ENCODE data around the gene EPHA2. TPM values are rescaled to one million over a fixed set of nuclear protein-coding genes. Genes with fewer than 3 reads are reported as not detected.

EPHA2 gene
- total and polyA plus RNA-seq, 4 donors, result 2.9 to 11.1 (median 6.8) TPM

GRCh38 chr1:16085522-16085921 lies 70.3 kb downstream of the EPHA2 start:
- WGBS, result 75% methylated on average over 6 of the region's 6 CpGs
- H3K4me3 ChIP-seq (ENCODE audit: low read depth in 1 of 3, low read length in 3 of 3), result no peak overlapping the region
- no peaks in the 10 kb centered on the region for H3K27me3 ChIP-seq (ENCODE audit: control insufficient read depth in 4 of 4, insufficient read depth in 4 of 4, low read length in 3 of 4)
- H3K9ac ChIP-seq (ENCODE audit: low read depth in 1 of 2, low read length in 2 of 2), result no peak overlapping the region
- no peaks in the 10 kb centered on the region for H3K4me1 ChIP-seq (ENCODE audit: control insufficient read depth in 4 of 4, insufficient read depth in 4 of 4, low read length in 3 of 4)
- no peak overlapping the region for H3K27ac ChIP-seq (ENCODE audit: low read depth in 1 of 2, low read length in 2 of 2)
- H3K9me3 ChIP-seq (ENCODE audit: control insufficient read depth in 4 of 4, low read length in 3 of 4), result no peaks in the 10 kb centered on the region
- no peak for DNase-seq (ENCODE audit: low spot score)
- H3K36me3 ChIP-seq (ENCODE audit: control insufficient read depth in 4 of 4, insufficient read depth in 3 of 4, low read depth in 1 of 4, low read length in 3 of 4), result no peaks in the 10 kb centered on the region
- TF ChIP-seq REST (IDR thresholded peaks at IDR 0.05), result no peak
- TF ChIP-seq EGR1 (IDR thresholded peaks at IDR 0.05; ENCODE audit: low read depth in 2 of 2), result no peak
- TF ChIP-seq FOXA1 (IDR thresholded peaks at IDR 0.05), result no peak
- TF ChIP-seq HNF4A (conservative IDR thresholded peaks at IDR 0.05), result no peak
- no peak for TF ChIP-seq JUND (IDR thresholded peaks at IDR 0.05)
- TF ChIP-seq HNF4G (IDR thresholded peaks at IDR 0.05), result no peak
- TF ChIP-seq, protein P1, sequence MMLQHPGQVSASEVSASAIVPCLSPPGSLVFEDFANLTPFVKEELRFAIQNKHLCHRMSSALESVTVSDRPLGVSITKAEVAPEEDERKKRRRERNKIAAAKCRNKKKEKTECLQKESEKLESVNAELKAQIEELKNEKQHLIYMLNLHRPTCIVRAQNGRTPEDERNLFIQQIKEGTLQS (IDR thresholded peaks at IDR 0.05), result no peak
- no peak for TF ChIP-seq FOXA2 (IDR thresholded peaks at IDR 0.05)
- TF ChIP-seq, protein P2, sequence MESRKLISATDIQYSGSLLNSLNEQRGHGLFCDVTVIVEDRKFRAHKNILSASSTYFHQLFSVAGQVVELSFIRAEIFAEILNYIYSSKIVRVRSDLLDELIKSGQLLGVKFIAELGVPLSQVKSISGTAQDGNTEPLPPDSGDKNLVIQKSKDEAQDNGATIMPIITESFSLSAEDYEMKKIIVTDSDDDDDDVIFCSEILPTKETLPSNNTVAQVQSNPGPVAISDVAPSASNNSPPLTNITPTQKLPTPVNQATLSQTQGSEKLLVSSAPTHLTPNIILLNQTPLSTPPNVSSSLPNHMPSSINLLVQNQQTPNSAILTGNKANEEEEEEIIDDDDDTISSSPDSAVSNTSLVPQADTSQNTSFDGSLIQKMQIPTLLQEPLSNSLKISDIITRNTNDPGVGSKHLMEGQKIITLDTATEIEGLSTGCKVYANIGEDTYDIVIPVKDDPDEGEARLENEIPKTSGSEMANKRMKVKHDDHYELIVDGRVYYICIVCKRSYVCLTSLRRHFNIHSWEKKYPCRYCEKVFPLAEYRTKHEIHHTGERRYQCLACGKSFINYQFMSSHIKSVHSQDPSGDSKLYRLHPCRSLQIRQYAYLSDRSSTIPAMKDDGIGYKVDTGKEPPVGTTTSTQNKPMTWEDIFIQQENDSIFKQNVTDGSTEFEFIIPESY (IDR thresholded peaks at IDR 0.05), result no peak
- no peak for TF ChIP-seq YY1 (IDR thresholded peaks at IDR 0.05)
- TF ChIP-seq RXRA (IDR thresholded peaks at IDR 0.05), result no peak
- TF ChIP-seq TAF1 (conservative IDR thresholded peaks at IDR 0.05), result no peak
- TF ChIP-seq NR2F2 (IDR thresholded peaks at IDR 0.05), result no peak
- TF ChIP-seq, protein P3, sequence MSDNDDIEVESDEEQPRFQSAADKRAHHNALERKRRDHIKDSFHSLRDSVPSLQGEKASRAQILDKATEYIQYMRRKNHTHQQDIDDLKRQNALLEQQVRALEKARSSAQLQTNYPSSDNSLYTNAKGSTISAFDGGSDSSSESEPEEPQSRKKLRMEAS (IDR thresholded peaks at IDR 0.05), result no peak

DNA sequence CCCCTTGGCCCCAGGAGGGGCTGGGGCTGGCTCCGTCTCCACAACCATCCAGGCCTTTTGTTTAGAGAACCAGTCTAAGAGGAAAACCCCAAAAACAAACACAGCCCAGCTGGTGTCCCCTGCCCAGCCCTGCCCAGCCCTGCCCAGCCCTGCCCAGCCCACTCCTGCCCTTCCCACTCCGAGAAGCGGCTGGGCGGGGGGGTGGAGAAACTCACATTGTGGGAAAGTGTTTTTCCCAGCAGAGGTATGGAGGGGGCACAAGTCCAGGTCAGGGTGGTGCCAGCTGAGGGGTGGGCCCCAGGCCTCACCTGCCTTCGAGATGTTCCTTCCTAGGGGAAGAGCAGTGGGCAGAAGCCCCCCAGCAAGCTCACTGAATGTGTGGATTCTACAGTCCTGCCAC lies 72.4 kb downstream of the EPHA2 start:
- 85% methylated on average over 5 of the region's 5 CpGs for WGBS

More for the DNA sequence above, 72.4 kb downstream of the EPHA2 start:
- no peaks in the 10 kb centered on the region for H3K9me3 ChIP-seq (ENCODE audit: control insufficient read depth in 4 of 4, low read length in 3 of 4)
- no peak for DNase-seq (ENCODE audit: low spot score)
- H3K27ac ChIP-seq (ENCODE audit: low read depth in 1 of 2, low read length in 2 of 2), result no peak overlapping the region
- H3K4me1 ChIP-seq (ENCODE audit: control insufficient read depth in 4 of 4, insufficient read depth in 4 of 4, low read length in 3 of 4), result peaks cover 0 to 7% (median 2%) of the 10 kb centered on the region in 4 donors
- H3K27me3 ChIP-seq (ENCODE audit: control insufficient read depth in 4 of 4, insufficient read depth in 4 of 4, low read length in 3 of 4), result no peaks in the 10 kb centered on the region
- H3K9ac ChIP-seq (ENCODE audit: low read depth in 1 of 2, low read length in 2 of 2), result no peak overlapping the region
- H3K4me3 ChIP-seq (ENCODE audit: low read depth in 1 of 3, low read length in 3 of 3), result no peak overlapping the region
- TF ChIP-seq, protein P3 (IDR thresholded peaks at IDR 0.05), result no peak
- TF ChIP-seq RXRA (IDR thresholded peaks at IDR 0.05), result no peak
- no peak for TF ChIP-seq HNF4G (IDR thresholded peaks at IDR 0.05)
- TF ChIP-seq EGR1 (IDR thresholded peaks at IDR 0.05; ENCODE audit: low read depth in 2 of 2), result no peak
- no peak for TF ChIP-seq SP1 (IDR thresholded peaks at IDR 0.05)
- no peak for TF ChIP-seq GABPA (IDR thresholded peaks at IDR 0.05 in 1 of 2, conservative IDR thresholded peaks at IDR 0.05 in 1 of 2)
- no peaks in the 10 kb centered on the region for H3K36me3 ChIP-seq (ENCODE audit: control insufficient read depth in 4 of 4, insufficient read depth in 3 of 4, low read depth in 1 of 4, low read length in 3 of 4)

All from liver (tissue), 9 donors.